ENCODE data around the gene REEP6.

Gene REEP6

DNA sequence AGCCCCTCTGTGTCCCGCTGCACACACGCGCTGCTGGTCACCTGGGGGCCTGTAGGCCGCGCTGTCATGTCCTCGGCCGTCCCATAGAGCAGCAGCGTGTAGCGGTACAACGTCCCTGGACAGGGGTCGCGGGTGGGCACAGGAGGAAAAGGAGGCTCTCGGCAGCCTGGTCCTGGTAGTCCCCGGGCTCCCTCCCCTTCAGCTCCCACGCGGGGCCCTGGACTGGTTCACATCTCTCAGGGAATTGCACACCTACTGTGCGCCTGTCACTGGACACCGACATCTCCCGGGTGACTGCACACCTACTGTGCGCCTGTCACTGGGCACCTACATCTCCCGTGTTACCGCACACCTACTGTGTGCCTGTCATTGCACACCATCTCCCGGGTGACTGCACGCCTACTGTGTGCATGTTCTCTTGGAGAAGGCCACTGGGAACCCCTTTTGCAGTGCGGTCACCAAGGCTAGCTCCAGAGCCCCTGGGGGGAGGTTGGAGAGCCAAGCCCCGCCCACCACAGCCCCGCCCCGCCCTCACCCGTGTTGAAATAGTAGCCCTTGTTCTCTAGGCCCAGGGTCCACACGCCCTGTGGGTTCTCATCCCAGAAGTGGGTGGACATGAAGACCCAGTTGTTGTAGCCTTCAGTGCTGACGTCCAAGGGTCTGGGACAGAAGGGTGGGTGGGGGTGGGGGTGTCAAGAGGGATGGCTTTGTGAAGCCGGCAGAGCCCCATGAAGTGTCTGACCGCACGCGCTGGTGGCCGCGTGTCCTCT, 8.4 kb upstream of the REEP6 start:
- Mint-ChIP-seq H3K4me3 (no peak overlapping the region), H3K9me3 (no peaks in the 10 kb centered on the region), H3K4me1 (peaks cover 15% of the 10 kb centered on the region), H3K27ac (no peak overlapping the region), H3K27me3 (ENCODE audit: low read depth, poor library complexity) (no peaks in the 10 kb centered on the region), H3K36me3 (ENCODE audit: low read depth) (peaks cover under 1% of the 10 kb centered on the region)
- DNase-seq, result no peak
- TF ChIP-seq, protein P1, sequence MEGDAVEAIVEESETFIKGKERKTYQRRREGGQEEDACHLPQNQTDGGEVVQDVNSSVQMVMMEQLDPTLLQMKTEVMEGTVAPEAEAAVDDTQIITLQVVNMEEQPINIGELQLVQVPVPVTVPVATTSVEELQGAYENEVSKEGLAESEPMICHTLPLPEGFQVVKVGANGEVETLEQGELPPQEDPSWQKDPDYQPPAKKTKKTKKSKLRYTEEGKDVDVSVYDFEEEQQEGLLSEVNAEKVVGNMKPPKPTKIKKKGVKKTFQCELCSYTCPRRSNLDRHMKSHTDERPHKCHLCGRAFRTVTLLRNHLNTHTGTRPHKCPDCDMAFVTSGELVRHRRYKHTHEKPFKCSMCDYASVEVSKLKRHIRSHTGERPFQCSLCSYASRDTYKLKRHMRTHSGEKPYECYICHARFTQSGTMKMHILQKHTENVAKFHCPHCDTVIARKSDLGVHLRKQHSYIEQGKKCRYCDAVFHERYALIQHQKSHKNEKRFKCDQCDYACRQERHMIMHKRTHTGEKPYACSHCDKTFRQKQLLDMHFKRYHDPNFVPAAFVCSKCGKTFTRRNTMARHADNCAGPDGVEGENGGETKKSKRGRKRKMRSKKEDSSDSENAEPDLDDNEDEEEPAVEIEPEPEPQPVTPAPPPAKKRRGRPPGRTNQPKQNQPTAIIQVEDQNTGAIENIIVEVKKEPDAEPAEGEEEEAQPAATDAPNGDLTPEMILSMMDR (IDR thresholded peaks at IDR 0.05), result no peak

DNA sequence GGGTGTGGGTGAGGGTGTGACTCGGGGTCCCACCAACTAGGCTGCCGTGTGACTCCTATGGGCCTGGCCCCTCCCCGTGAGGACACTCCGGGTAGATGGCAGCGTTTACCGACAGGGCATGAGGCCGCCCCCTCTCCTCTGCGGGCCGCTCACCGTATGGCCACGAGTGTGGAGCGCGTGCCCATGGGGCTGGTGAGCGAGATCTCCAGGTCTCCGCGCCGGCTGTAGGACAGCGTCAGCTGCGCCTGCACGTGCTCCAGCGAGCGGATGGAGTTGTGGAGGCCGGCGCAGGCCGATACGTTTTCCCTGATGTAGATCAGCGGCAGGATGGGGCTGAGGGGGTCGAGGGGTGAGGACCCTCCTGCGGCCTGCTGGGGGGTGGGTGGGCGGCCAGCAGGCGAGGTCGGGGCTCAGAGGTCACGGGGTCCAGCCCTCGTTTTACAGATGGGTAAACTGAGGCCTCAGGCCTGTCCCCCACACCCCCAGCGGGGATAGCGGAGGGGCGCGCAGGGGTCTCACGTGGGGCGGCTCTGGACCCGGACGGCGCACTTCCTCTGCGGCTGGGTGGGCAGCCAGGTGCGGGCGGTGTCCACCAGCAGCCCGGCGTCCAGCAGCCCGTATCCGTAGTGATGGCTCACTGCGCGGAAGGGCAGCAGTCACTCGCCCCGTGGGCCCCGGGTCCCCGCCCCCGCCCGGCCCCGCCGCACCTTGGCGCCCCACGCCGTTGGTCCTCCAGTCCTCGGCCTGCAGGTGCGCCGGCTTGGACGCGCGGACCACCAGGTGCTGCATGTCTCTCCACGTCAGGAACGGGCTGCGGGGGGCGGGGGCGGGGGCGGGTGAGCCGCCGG, 7.6 kb upstream of the REEP6 start:
- H3K36me3 Mint-ChIP-seq (ENCODE audit: low read depth), result no peaks in the 10 kb centered on the region
- H3K9me3 Mint-ChIP-seq, result no peaks in the 10 kb centered on the region
- no peak overlapping the region for H3K4me3 Mint-ChIP-seq
- no peaks in the 10 kb centered on the region for H3K27me3 Mint-ChIP-seq (ENCODE audit: low read depth, poor library complexity)
- TF ChIP-seq, protein P1 (IDR thresholded peaks at IDR 0.05), result no peak
- H3K27ac Mint-ChIP-seq, result no peak overlapping the region
- DNase-seq, result no peak
- peaks cover 8% of the 10 kb centered on the region for H3K4me1 Mint-ChIP-seq

DNA sequence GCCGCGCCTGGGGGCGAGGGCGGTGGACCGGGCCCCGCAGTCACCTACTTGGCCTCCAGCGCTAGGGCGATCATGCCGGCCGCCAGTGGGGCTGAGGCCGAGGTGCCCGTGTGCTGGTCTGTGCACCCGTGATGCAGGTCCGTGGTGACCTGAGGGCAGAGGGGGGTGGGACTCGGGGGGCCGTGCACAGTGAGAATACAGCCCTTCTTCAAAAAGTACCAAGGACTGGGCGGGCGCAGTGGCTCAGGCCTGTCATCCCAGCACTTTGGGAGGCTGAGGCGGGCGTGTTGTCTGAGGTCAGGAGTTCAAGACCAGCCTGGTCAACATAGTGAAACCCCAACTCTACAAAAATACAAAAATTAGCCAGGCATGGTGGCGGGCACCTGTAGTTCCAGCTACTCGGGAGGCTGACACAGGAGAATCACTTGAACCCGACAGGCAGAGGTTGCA, 7.0 kb upstream of the REEP6 start:
- Mint-ChIP-seq H3K27ac (no peak overlapping the region), H3K27me3 (ENCODE audit: low read depth, poor library complexity) (no peaks in the 10 kb centered on the region)

DNA sequence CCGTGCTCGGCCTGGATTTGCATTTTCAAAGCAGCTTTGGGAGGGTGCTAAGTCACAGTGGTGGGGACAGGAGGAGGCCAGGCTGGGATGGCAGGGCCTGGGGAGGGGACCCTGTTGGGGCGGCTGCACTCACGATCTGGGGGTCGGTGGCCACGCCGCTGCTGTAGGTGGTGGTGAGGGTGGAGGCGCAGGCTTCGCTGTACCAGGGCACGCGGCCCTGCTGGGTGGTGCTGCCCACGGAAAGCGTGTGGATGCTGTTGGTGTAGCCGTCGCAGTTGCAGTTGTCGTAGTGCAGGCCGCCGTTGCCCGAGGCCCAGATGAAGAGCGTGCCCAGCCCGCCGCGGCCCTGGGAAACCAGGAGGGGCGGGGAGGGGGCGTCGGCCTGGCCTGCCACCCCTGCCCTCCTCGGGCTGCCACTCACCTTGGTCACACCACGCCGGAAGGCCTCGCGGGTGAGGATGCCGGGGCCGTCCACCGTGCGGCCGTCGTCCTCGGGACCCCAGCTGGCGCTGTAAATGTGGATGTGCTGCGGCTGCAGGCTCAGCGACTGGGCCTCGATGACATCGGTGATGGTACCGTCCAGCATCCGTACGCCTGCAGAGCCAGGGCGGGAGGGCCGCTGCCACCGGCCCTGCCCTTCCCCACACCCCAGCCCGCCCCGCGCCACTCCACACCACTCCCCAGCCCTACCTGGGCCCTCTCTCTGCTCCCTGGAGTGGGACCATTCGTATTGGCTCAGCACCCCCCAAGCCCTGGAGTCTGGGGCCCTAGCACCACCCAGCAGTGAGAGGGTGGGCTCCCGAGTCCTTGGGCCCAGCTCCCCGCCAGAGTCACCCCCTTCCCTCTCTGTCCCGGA, 4.0 kb upstream of the REEP6 start:
- H3K9me3 Mint-ChIP-seq, result no peaks in the 10 kb centered on the region
- no peak overlapping the region for H3K27ac Mint-ChIP-seq
- H3K27me3 Mint-ChIP-seq (ENCODE audit: low read depth, poor library complexity), result peaks cover 5% of the 10 kb centered on the region
- no peak overlapping the region for H3K4me3 Mint-ChIP-seq
- DNase-seq, result no peak
- H3K4me1 Mint-ChIP-seq, result peaks cover 10% of the 10 kb centered on the region
- H3K36me3 Mint-ChIP-seq (ENCODE audit: low read depth), result no peaks in the 10 kb centered on the region
- TF ChIP-seq, protein P1 (IDR thresholded peaks at IDR 0.05), result no peak

More for the DNA sequence above, 7.0 kb upstream of the REEP6 start:
- H3K4me3 Mint-ChIP-seq, result no peak overlapping the region
- peaks cover 4% of the 10 kb centered on the region for H3K4me1 Mint-ChIP-seq
- no peaks in the 10 kb centered on the region for H3K36me3 Mint-ChIP-seq (ENCODE audit: low read depth)
- H3K9me3 Mint-ChIP-seq, result no peaks in the 10 kb centered on the region
- no peak for DNase-seq
- TF ChIP-seq, protein P1 (IDR thresholded peaks at IDR 0.05), result no peak

DNA sequence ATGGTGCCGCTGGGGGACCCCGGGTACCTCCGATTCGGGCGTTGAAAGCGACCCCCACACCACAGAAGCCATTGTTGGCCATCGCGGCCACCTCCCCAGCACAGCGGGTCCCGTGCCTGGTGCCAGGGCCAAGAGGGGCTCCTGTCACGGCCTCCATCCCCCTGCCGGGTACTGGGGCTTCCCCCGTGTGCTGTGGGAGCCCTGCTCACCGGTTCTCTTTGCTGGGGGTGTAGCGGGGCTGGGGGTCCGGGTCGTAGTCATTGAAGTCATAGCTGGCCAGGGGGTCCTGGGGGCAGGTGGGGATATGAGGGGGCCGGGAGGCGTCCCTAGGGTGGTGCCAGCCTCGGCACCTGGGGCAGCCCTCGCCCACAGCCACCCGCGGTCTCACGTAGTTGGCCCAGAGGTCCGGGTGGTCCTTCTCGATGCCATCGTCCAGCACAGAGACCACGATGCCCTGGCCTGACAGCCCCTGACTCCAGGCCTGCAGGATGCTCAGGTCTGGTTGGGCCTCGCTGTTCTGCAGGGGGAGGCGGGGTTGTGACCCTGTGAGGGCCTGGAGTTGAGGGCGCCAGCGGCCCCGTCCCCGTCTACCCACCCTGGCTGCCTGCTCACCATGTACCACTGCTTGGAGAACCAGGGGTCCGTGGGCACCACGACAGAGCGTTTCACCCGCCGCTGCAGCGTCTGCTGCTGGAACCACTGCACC, 3.3 kb upstream of the REEP6 start:
- Mint-ChIP-seq H3K27ac (no peak overlapping the region), H3K36me3 (ENCODE audit: low read depth) (no peaks in the 10 kb centered on the region), H3K9me3 (no peaks in the 10 kb centered on the region), H3K27me3 (ENCODE audit: low read depth, poor library complexity) (peaks cover 13% of the 10 kb centered on the region), H3K4me1 (peaks cover 11% of the 10 kb centered on the region), H3K4me3 (no peak overlapping the region)
- TF ChIP-seq, protein P1 (IDR thresholded peaks at IDR 0.05), result no peak
- DNase-seq, result no peak
